Ascending aorta (tissue), 2 donors: ENCODE data around the gene KDM2A. TPM values are rescaled to one million over a fixed set of nuclear protein-coding genes. Genes with fewer than 3 reads are reported as not detected.

ENCODE experiments used
- DNase-seq, 2 donors: peaks; one replicate each; pipeline ENCODE4 v3.0.0-alpha.2; 2019; ENCODE audit warnings: low spot score in 2 of 2
- H3K27ac ChIP-seq, 2 donors: fragments of 200-600 bp; sonication (generic); one replicate each; pipeline ENCODE4 v1.5.1; 2016 to 2017; ENCODE audit warnings: mild to moderate bottlenecking in 1 of 2
- H3K27me3 ChIP-seq: fragments of 200-600 bp; sonication (generic); one replicate; pipeline ENCODE4 v1.5.1; 2017
- H3K36me3 ChIP-seq, 2 donors: fragments of 200-600 bp; sonication (generic); one replicate each; pipeline ENCODE4 v1.5.1; 2016
- H3K4me1 ChIP-seq, 2 donors: fragments of 200-600 bp; sonication (generic); one replicate each; pipeline ENCODE4 v1.5.1; 2016 to 2017; ENCODE audit warnings: mild to moderate bottlenecking in 1 of 2
- H3K4me3 ChIP-seq, 2 donors: fragments of 200-600 bp; sonication (generic); one replicate each; pipeline ENCODE4 v1.5.1; 2016 to 2017; ENCODE audit warnings: mild to moderate bottlenecking in 1 of 2
- H3K9me3 ChIP-seq, 2 donors: fragments of 200-600 bp; sonication (generic); one replicate each; pipeline ENCODE4 v1.5.1; 2016
- intact Hi-C: fragments of 100-400 bp; cut with DNase I; formaldehyde crosslinking; loops from one replicate; pipeline ENCODE4 v1.15.1; 2023
- total RNA-seq: library from RNA; depleted of rRNA; stranded (reverse); fragments of >200 nt; gene quantifications from one replicate; pipeline ENCODE4 v1.1.0, GENCODE V29; 2016
- TF ChIP-seq, protein P1 (sequence below), 3 experiments: fragments of 200-600 bp in 2 of 3; fragments of 450-650 bp in 1 of 3; sonication (generic) in 2 of 3; IDR thresholded peaks; one replicate each; pipeline ENCODE4 v1.5.1; 2016 to 2019; ENCODE audit warnings: antibody characterized with exemption in 3 of 3, mild to moderate bottlenecking in 1 of 3, moderate library complexity in 1 of 3

KDM2A gene
- total RNA-seq, 1 donor from 2014 or later = 129 TPM

DNA sequence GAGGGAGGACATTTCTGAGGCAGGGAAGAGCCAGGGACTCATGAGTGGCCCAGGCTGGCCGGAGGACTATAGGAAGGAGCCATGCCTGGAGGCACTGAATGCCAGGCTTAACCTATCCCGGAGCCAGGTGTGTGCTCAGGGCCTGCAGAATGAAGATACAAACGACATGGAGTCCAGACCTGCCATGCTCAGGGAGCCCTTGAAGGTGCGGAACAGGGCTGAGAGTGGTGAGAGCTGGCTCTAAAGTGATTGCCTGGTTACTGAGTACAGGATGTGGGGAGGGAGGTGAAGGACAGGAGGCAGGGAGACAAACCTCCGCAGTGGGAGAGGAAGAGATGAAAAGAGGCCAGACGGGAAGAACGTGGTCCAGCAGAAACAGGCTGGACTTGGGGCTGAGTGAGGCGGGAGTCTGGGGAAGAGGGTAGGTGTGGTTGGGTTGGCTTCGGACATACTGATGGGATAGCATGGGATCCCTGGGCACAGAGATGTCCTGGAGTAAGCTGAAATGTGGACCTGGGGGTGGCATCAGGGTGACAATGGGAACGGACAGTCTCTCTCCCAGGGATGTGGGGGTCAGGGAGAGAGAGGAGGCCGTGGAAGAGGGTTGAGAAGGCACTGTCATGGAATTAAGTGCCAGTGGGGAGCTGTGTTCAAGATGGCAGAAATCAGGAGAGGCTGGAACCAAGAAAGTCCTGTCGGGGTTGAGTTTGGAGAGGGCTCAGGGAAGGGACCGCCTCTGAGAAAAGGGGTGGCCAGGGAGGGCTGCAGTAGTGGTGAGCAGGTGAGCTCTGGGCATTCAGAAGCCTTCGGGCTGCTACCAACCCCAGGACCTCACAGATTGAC, 168.5 kb downstream of the KDM2A start:
- Histone ChIP-seq H3K9me3 (no peaks in the 10 kb centered on the region), H3K4me3 (peak overlapping the region in 1 of 2 donors; percentile 76), H3K27ac (peak overlapping the region; percentile 91 to 98), H3K36me3 (peaks cover 41 to 54% of the 10 kb centered on the region in 2 donors), H3K4me1 (peaks cover 14 to 38% of the 10 kb centered on the region in 2 donors), H3K27me3 (no peaks in the 10 kb centered on the region)
- DNase-seq = no peak
- intact Hi-C loops = loop anchor here (2.0 kb wide), 2 partner anchors 15 to 47 kb away; partner anchors contain the start of gene SSH3
- TF ChIP-seq, protein P1, sequence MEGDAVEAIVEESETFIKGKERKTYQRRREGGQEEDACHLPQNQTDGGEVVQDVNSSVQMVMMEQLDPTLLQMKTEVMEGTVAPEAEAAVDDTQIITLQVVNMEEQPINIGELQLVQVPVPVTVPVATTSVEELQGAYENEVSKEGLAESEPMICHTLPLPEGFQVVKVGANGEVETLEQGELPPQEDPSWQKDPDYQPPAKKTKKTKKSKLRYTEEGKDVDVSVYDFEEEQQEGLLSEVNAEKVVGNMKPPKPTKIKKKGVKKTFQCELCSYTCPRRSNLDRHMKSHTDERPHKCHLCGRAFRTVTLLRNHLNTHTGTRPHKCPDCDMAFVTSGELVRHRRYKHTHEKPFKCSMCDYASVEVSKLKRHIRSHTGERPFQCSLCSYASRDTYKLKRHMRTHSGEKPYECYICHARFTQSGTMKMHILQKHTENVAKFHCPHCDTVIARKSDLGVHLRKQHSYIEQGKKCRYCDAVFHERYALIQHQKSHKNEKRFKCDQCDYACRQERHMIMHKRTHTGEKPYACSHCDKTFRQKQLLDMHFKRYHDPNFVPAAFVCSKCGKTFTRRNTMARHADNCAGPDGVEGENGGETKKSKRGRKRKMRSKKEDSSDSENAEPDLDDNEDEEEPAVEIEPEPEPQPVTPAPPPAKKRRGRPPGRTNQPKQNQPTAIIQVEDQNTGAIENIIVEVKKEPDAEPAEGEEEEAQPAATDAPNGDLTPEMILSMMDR (IDR thresholded peaks at IDR 0.05) = no peak

DNA sequence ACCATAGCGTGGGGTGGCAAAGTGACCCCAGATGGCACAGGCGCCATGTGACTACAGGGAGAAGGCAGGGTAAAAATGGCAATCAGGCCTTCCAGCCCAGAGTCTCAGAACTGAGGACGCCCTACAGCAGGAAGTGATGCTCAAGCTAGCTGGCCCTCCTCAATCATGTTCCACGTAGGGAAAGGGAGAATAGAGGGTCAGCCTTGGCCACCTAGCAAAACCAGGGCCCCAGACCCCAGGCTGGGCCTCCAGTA, 169.1 kb downstream of the KDM2A start:
- H3K36me3 ChIP-seq = peaks cover 35 to 49% of the 10 kb centered on the region in 2 donors
- no peaks in the 10 kb centered on the region for H3K9me3 ChIP-seq
- H3K27ac ChIP-seq = peak overlapping the region; percentile 91 to 98
- TF ChIP-seq, protein P1 (IDR thresholded peaks at IDR 0.05) = no peak
- peak overlapping the region; percentile 76 to 87 for H3K4me3 ChIP-seq
- H3K27me3 ChIP-seq = no peaks in the 10 kb centered on the region
- intact Hi-C loops = loop anchor here (2.0 kb wide), 2 partner anchors 15 to 47 kb away; partner anchors contain the start of gene SSH3
- peaks cover 14 to 38% of the 10 kb centered on the region in 2 donors for H3K4me1 ChIP-seq
- no peak for DNase-seq

DNA sequence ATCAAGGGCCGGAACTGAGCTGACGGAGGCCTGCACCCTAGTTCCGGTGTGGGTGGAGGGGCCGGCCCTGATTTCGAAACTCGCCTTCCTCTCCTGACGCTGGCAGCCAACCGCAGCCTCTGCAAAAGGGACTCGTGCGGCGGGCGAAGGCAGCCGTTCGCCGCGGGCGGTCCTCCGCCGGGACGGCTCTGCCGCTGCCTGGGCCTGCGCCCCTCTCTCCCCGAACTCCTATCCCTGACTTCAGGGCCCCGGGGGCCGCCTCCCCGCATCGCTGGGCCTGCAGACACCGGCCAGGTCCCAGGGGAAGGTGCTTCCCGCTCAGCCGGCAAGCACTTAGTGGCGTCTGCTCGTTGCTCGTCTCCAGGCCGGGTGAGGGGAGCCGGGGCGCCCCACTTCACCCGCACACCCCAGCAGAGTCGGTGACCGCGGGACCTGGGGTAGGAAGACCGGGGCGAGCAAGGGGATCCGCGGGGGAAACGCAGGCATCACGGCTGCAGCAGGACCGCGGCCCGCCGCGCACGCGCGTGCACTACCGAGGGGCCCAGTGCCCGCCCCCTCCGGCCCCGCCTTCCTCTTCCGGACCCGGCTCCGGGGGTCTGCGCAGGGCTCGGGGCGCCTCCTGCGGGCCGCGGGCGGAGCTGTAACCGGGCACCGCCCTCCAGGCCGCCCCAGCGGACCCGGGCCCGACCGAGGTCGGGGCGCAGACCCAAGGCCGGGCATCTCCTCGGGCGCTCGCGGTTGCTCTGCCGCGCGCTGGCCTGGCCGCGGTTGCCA, 169.6 kb downstream of the KDM2A start:
- peaks cover 14 to 38% of the 10 kb centered on the region in 2 donors for H3K4me1 ChIP-seq
- peak; percentile 65 to 95 for DNase-seq
- peaks cover 30 to 44% of the 10 kb centered on the region in 2 donors for H3K36me3 ChIP-seq
- peak overlapping the region; percentile 76 to 87 for H3K4me3 ChIP-seq
- H3K27me3 ChIP-seq = no peaks in the 10 kb centered on the region
- intact Hi-C loops = loop anchor here (1.0 to 2.0 kb wide), 5 partner anchors 11 to 48 kb away; partner anchors contain the start of genes GRK2 and SSH3
- H3K9me3 ChIP-seq = no peaks in the 10 kb centered on the region
- TF ChIP-seq, protein P1 (IDR thresholded peaks at IDR 0.05) = peak in 2 of 3 experiments; percentile 24 to 44
- H3K27ac ChIP-seq = peak overlapping the region; percentile 91 to 98

DNA sequence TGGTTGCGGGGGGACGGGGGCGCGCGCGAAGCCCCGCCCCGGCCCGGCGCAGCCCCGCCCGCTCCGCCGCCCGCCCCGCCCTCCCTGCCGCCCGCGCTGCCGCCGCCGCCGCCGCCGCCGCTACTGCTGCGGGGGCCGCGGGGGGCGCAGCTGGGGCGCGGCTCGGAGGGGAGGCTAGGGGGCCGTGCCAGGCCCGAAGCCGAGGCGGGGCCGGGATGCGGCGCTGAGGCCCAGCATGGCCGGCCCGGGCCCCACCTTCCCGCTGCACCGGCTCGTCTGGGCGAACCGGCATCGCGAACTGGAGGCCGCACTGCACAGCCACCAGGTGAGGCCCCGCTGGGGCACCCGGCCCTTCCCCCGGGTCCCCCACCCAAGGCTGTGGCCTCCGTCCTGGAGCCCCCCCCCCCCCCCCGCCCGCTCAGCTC, 170.2 kb downstream of the KDM2A start, which contains the start of gene ANKRD13D:
ANKRD13D (plus strand) TSS at position 78 of the 425 bp plus-strand sequence; CDS start at position 236, 158 bp downstream.
- peaks cover 24 to 43% of the 10 kb centered on the region in 2 donors for H3K36me3 ChIP-seq
- H3K27me3 ChIP-seq = no peaks in the 10 kb centered on the region
- H3K27ac ChIP-seq = peak within 1 kb of the TSS; percentile 91 to 98
- DNase-seq = no peak
- H3K4me1 ChIP-seq = peaks cover 14 to 38% of the 10 kb centered on the region in 2 donors
- TF ChIP-seq, protein P1 (IDR thresholded peaks at IDR 0.05) = no peak
- intact Hi-C loops = loop anchor here (1.0 to 2.0 kb wide), 5 partner anchors 12 to 48 kb away; partner anchors contain the start of genes GRK2 and SSH3
- no peaks in the 10 kb centered on the region for H3K9me3 ChIP-seq
- H3K4me3 ChIP-seq = peak within 1 kb of the TSS; percentile 76 to 87

DNA sequence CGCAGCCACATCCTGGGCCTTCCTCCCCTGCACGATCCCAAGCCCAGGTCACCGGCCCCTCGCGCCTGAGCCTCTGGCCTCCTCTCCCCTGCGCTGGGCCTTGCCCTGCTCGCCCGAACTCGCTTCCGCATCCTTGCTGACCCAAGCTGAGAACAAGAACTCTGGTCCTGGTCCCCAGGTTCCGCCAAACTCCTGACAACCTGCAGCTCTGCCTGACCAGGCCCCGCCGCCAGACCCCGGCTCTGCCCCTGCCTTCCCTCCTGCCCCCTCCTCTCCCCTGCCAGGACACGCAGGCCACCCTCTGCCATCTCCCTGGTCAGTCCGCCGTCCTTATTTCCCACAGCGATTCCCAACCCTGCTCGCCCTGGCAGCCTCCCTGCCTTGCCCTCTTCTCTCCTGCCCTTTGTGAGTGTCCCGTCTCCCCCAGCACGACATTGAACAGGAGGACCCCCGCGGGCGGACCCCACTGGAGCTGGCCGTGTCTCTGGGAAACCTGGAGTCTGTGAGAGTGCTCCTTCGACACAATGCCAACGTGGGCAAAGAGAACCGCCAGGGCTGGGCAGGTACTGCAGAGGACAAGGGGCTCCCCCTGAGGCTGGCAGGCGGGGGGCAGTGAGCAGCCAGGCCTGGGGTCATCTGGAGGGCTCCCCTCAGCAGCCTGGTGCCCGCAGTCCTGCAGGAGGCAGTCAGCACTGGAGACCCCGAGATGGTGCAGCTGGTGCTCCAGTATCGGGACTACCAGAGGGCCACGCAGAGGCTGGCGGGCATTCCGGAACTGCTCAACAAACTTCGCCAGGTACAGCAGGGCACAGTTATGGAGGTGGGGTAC, 170.8 kb downstream of the KDM2A start:
- DNase-seq = no peak
- peaks cover 14 to 38% of the 10 kb centered on the region in 2 donors for H3K4me1 ChIP-seq

More for the DNA sequence above, 170.8 kb downstream of the KDM2A start:
- intact Hi-C loops = loop anchor here (1.0 to 2.0 kb wide), 5 partner anchors 13 to 49 kb away; partner anchors contain the start of genes GRK2 and SSH3
- H3K9me3 ChIP-seq = no peaks in the 10 kb centered on the region
- TF ChIP-seq, protein P1 (IDR thresholded peaks at IDR 0.05) = no peak
- peaks cover 19 to 41% of the 10 kb centered on the region in 2 donors for H3K36me3 ChIP-seq
- peak overlapping the region; percentile 76 to 87 for H3K4me3 ChIP-seq
- peak overlapping the region; percentile 91 to 98 for H3K27ac ChIP-seq
- no peaks in the 10 kb centered on the region for H3K27me3 ChIP-seq
